ENCODE data around the gene BTBD16. TPM values are rescaled to one million over a fixed set of nuclear protein-coding genes. Genes with fewer than 3 reads are reported as not detected.

The BTBD16 gene
- polyA plus RNA-seq, 3 donors, result not detected

GRCh38 chr10:122234416-122234815 is 36.7 kb upstream of the BTBD16 start:
- TF ChIP-seq, protein P1, sequence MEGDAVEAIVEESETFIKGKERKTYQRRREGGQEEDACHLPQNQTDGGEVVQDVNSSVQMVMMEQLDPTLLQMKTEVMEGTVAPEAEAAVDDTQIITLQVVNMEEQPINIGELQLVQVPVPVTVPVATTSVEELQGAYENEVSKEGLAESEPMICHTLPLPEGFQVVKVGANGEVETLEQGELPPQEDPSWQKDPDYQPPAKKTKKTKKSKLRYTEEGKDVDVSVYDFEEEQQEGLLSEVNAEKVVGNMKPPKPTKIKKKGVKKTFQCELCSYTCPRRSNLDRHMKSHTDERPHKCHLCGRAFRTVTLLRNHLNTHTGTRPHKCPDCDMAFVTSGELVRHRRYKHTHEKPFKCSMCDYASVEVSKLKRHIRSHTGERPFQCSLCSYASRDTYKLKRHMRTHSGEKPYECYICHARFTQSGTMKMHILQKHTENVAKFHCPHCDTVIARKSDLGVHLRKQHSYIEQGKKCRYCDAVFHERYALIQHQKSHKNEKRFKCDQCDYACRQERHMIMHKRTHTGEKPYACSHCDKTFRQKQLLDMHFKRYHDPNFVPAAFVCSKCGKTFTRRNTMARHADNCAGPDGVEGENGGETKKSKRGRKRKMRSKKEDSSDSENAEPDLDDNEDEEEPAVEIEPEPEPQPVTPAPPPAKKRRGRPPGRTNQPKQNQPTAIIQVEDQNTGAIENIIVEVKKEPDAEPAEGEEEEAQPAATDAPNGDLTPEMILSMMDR (IDR thresholded peaks at IDR 0.05), result no peak
- Histone ChIP-seq H4K20me1 (ENCODE audit: insufficient read depth, low read length) (no peaks in the 10 kb centered on the region), H3K27ac (ENCODE audit: low read depth in 1 of 2, low read length in 2 of 2) (no peak overlapping the region), H3K4me3 (replicated peaks in 1 of 3; ENCODE audit: low read depth in 2 of 3, low read length in 3 of 3) (no peak overlapping the region), H3K36me3 (replicated peaks in 1 of 2; ENCODE audit: control insufficient read depth in 1 of 2, insufficient read depth in 2 of 2, low read length in 2 of 2) (no peaks in the 10 kb centered on the region), H3K9ac (ENCODE audit: insufficient read depth, low read length, poor library complexity, severe bottlenecking) (no peak overlapping the region), H3K9me3 (replicated peaks in 1 of 2; ENCODE audit: control insufficient read depth in 1 of 2, insufficient read depth in 1 of 2, low read length in 2 of 2) (no peaks in the 10 kb centered on the region), H3K4me2 (replicated peaks; ENCODE audit: extremely low read depth, low read length, poor library complexity, severe bottlenecking) (no peak overlapping the region), H3K4me1 (ENCODE audit: control insufficient read depth in 1 of 2, insufficient read depth in 2 of 2, low read length in 2 of 2) (no peaks in the 10 kb centered on the region), H2AFZ (ENCODE audit: insufficient read depth, low read depth, low read length, poor library complexity, severe bottlenecking) (no peak overlapping the region), H3K79me2 (ENCODE audit: insufficient read depth, low read length) (no peaks in the 10 kb centered on the region), H3K27me3 (ENCODE audit: control insufficient read depth in 2 of 2, insufficient read depth in 2 of 2, low read length in 2 of 2) (no peaks in the 10 kb centered on the region)
- Mint-ChIP-seq H3K36me3 (no peaks in the 10 kb centered on the region), H3K27me3 (ENCODE audit: low read depth in 3 of 3) (peaks cover 2 to 3% (median 3%) of the 10 kb centered on the region in 3 donors), H3K4me3 (no peak overlapping the region), H3K9me3 (peaks cover 0 to 2% (median 0%) of the 10 kb centered on the region in 7 donors), H3K27ac (no peak overlapping the region), H3K4me1 (no peaks in the 10 kb centered on the region)
- no peak for DNase-seq
- no CpG with 5 or more reads among the region's 2 CpGs for WGBS (ENCODE audit: insufficient coverage)
- intact Hi-C loops (cut with micrococcal nuclease), result no loop called here

DNA sequence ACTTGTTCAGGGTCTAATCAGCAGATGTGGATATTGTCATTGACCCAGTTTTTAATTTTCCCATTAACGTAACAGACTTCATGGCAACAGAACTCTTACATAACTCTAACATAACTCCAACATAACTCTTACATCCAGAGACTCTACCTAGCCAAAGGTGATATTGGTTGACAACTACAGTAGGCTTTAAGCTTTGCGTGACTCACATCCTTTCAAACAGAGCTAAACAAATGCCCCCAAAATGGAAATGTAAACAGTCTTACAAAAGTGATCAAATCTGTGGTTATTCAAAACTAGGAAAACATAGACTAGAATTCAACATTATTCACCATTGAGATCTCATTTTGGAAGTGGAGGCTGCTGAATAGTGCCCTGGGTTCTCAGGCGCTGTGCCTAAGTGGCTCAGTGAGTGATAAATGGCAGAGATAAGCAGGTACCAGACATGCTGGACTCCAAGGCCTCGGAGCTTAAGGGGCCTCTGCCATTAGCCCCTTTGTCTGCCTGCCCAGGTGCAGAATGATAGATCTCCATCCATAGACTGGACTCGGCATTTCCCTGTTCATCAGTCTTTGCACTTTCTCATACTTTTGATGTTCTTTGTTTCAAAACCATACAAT is 34.3 kb upstream of the BTBD16 start:
- Mint-ChIP-seq H3K9me3 (peaks cover 0 to 2% (median 0%) of the 10 kb centered on the region in 7 donors), H3K27ac (no peak overlapping the region), H3K27me3 (ENCODE audit: low read depth in 3 of 3) (peaks cover under 1 to 3% (median 2%) of the 10 kb centered on the region in 3 donors), H3K4me1 (no peaks in the 10 kb centered on the region), H3K4me3 (no peak overlapping the region), H3K36me3 (no peaks in the 10 kb centered on the region)
- Histone ChIP-seq H3K4me1 (ENCODE audit: control insufficient read depth in 1 of 2, insufficient read depth in 2 of 2, low read length in 2 of 2) (no peaks in the 10 kb centered on the region), H3K4me3 (replicated peaks in 1 of 3; ENCODE audit: low read depth in 2 of 3, low read length in 3 of 3) (no peak overlapping the region), H3K36me3 (replicated peaks in 1 of 2; ENCODE audit: control insufficient read depth in 1 of 2, insufficient read depth in 2 of 2, low read length in 2 of 2) (no peaks in the 10 kb centered on the region), H4K20me1 (ENCODE audit: insufficient read depth, low read length) (no peaks in the 10 kb centered on the region), H3K4me2 (replicated peaks; ENCODE audit: extremely low read depth, low read length, poor library complexity, severe bottlenecking) (no peak overlapping the region), H3K27me3 (ENCODE audit: control insufficient read depth in 2 of 2, insufficient read depth in 2 of 2, low read length in 2 of 2) (no peaks in the 10 kb centered on the region), H2AFZ (ENCODE audit: insufficient read depth, low read depth, low read length, poor library complexity, severe bottlenecking) (no peak overlapping the region), H3K79me2 (ENCODE audit: insufficient read depth, low read length) (no peaks in the 10 kb centered on the region), H3K9ac (ENCODE audit: insufficient read depth, low read length, poor library complexity, severe bottlenecking) (no peak overlapping the region), H3K9me3 (replicated peaks in 1 of 2; ENCODE audit: control insufficient read depth in 1 of 2, insufficient read depth in 1 of 2, low read length in 2 of 2) (no peaks in the 10 kb centered on the region), H3K27ac (ENCODE audit: low read depth in 1 of 2, low read length in 2 of 2) (no peak overlapping the region)
- 86% methylated on average over 1 of the region's 5 CpGs for WGBS (ENCODE audit: insufficient coverage)
- DNase-seq, result no peak
- intact Hi-C loops (cut with micrococcal nuclease), result no loop called here
- TF ChIP-seq, protein P1 (IDR thresholded peaks at IDR 0.05), result no peak
